ENCODE measurements around the gene TMEM106C.

Gene TMEM106C

DNA sequence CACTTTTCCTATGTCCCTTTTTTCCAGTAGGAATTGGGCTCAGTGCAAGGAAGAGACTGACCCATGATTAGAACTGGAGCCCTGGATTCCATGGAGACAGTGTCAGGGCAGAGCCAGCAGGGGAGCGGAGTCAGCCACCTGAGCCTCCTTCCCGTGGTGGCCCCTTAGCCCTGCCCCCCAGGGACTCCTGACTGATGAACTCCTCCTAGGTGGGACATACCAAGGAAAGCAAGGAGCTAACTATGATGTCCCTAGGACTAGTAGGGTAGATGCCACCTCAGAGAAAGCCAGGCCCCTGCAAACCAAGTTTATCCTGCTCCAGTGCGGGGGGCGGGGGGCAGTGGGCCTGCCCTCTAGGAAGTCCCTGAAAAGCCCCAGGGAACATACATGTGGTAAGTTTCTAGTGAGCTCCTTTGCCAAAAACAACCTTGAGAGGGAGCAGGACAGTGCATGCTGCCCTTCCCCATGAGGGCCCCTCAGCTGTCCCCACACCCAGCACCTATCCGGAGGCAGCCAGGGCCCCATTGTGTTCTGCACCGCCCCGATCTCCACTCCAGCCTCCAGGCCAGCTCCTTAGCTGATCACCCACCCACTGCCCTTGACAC is 47.1 kb downstream of the TMEM106C start:
- no peaks in the 10 kb centered on the region for H3K36me3 ChIP-seq (ENCODE audit: insufficient read depth, low read length)
- TF ChIP-seq, protein P1, sequence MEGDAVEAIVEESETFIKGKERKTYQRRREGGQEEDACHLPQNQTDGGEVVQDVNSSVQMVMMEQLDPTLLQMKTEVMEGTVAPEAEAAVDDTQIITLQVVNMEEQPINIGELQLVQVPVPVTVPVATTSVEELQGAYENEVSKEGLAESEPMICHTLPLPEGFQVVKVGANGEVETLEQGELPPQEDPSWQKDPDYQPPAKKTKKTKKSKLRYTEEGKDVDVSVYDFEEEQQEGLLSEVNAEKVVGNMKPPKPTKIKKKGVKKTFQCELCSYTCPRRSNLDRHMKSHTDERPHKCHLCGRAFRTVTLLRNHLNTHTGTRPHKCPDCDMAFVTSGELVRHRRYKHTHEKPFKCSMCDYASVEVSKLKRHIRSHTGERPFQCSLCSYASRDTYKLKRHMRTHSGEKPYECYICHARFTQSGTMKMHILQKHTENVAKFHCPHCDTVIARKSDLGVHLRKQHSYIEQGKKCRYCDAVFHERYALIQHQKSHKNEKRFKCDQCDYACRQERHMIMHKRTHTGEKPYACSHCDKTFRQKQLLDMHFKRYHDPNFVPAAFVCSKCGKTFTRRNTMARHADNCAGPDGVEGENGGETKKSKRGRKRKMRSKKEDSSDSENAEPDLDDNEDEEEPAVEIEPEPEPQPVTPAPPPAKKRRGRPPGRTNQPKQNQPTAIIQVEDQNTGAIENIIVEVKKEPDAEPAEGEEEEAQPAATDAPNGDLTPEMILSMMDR (conservative IDR thresholded peaks at IDR 0.05; ENCODE audit: low read length): no peak
- no peak for TF ChIP-seq EZH2phosphoT487 (IDR thresholded peaks at IDR 0.05; ENCODE audit: borderline replicate concordance)
- H3K27me3 ChIP-seq (ENCODE audit: insufficient read depth, low read length, poor library complexity, severe bottlenecking): no peaks in the 10 kb centered on the region
- H3K4me3 ChIP-seq (ENCODE audit: low read length, poor library complexity, severe bottlenecking): no peak overlapping the region
- no peak overlapping the region for H3K4me2 ChIP-seq (ENCODE audit: low read depth, low read length, poor library complexity, severe bottlenecking)
- H3K79me2 ChIP-seq (ENCODE audit: insufficient read depth, low read length): no peaks in the 10 kb centered on the region
- no peak overlapping the region for H2AFZ ChIP-seq (ENCODE audit: low read length)
- peaks cover 3% of the 10 kb centered on the region for H3K4me1 ChIP-seq (ENCODE audit: insufficient read depth, low read length, poor library complexity, severe bottlenecking)
- no peak overlapping the region for H3K9ac ChIP-seq (ENCODE audit: low read depth, low read length, poor library complexity, severe bottlenecking)
- H3K9me2 ChIP-seq (replicated peaks; ENCODE audit: low read depth, low read length): no peaks in the 10 kb centered on the region
- H3F3A ChIP-seq (ENCODE audit: low read depth): no peaks in the 10 kb centered on the region
- H4K20me1 ChIP-seq (ENCODE audit: insufficient read depth, low read length, poor library complexity, severe bottlenecking): no peaks in the 10 kb centered on the region
- H3K9me3 ChIP-seq (ENCODE audit: insufficient read depth, low read depth, low read length): no peaks in the 10 kb centered on the region

DNA sequence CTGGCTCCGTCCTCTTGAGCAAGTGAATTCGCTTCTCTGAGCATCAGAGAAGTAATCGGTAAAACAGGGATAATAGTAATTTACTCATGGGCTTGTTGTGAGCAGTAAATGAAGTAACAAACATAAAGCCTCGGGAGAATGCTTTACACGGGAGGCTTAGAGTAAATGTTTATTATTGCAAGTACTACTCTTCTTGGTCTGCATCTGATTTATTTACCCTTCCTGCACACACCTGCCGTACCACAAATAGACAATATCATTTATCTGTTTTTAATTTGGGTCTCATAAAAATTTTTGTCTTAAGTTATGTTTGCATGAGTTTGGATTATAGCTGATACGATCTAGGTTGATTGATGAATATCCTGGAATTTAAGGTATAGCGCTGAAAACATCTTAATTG is 48.7 kb downstream of the TMEM106C start:
- Histone ChIP-seq H3K4me3 (ENCODE audit: low read length, poor library complexity, severe bottlenecking) (no peak overlapping the region), H3K4me1 (ENCODE audit: insufficient read depth, low read length, poor library complexity, severe bottlenecking) (no peaks in the 10 kb centered on the region), H3K9ac (ENCODE audit: low read depth, low read length, poor library complexity, severe bottlenecking) (no peak overlapping the region), H3K36me3 (ENCODE audit: insufficient read depth, low read length) (no peaks in the 10 kb centered on the region), H3F3A (ENCODE audit: low read depth) (no peaks in the 10 kb centered on the region), H3K79me2 (ENCODE audit: insufficient read depth, low read length) (no peaks in the 10 kb centered on the region), H3K4me2 (ENCODE audit: low read depth, low read length, poor library complexity, severe bottlenecking) (no peak overlapping the region), H3K9me2 (replicated peaks; ENCODE audit: low read depth, low read length) (no peaks in the 10 kb centered on the region), H4K20me1 (ENCODE audit: insufficient read depth, low read length, poor library complexity, severe bottlenecking) (no peaks in the 10 kb centered on the region), H3K9me3 (ENCODE audit: insufficient read depth, low read depth, low read length) (no peaks in the 10 kb centered on the region), H2AFZ (ENCODE audit: low read length) (no peak overlapping the region), H3K27me3 (ENCODE audit: insufficient read depth, low read length, poor library complexity, severe bottlenecking) (no peaks in the 10 kb centered on the region)
- no peak for TF ChIP-seq EZH2phosphoT487 (IDR thresholded peaks at IDR 0.05; ENCODE audit: borderline replicate concordance)
- TF ChIP-seq, protein P1 (conservative IDR thresholded peaks at IDR 0.05; ENCODE audit: low read length): no peak

DNA sequence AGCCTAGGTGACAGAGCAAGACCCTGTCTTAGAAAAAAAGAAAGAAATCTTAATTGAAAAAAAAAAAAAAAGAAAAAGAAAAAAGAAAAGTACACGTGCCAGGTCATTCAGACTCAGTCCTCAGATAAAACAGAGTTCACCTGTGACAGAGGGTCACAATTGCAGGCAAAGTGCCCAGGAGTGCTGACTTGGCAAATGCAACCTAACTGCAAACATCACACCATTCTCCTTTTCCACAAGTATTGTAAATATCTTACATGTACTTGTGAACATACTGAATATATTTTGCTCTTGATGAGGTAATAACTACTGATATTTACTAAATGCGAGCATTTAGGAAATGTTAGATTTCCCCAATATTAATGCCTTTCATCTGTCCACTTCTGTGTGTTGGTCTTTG is 49.9 kb downstream of the TMEM106C start:
- H3K4me1 ChIP-seq (ENCODE audit: insufficient read depth, low read length, poor library complexity, severe bottlenecking): no peaks in the 10 kb centered on the region
- no peaks in the 10 kb centered on the region for H3K9me3 ChIP-seq (ENCODE audit: insufficient read depth, low read depth, low read length)
- no peak overlapping the region for H3K9ac ChIP-seq (ENCODE audit: low read depth, low read length, poor library complexity, severe bottlenecking)
- H3K36me3 ChIP-seq (ENCODE audit: insufficient read depth, low read length): no peaks in the 10 kb centered on the region
- TF ChIP-seq EZH2phosphoT487 (IDR thresholded peaks at IDR 0.05; ENCODE audit: borderline replicate concordance): no peak
- TF ChIP-seq, protein P1 (conservative IDR thresholded peaks at IDR 0.05; ENCODE audit: low read length): no peak
- no peaks in the 10 kb centered on the region for H3K9me2 ChIP-seq (replicated peaks; ENCODE audit: low read depth, low read length)
- no peak overlapping the region for H3K4me3 ChIP-seq (ENCODE audit: low read length, poor library complexity, severe bottlenecking)
- H4K20me1 ChIP-seq (ENCODE audit: insufficient read depth, low read length, poor library complexity, severe bottlenecking): no peaks in the 10 kb centered on the region
- H3K27me3 ChIP-seq (ENCODE audit: insufficient read depth, low read length, poor library complexity, severe bottlenecking): no peaks in the 10 kb centered on the region
- no peak overlapping the region for H3K4me2 ChIP-seq (ENCODE audit: low read depth, low read length, poor library complexity, severe bottlenecking)
- no peaks in the 10 kb centered on the region for H3K79me2 ChIP-seq (ENCODE audit: insufficient read depth, low read length)
- H3F3A ChIP-seq (ENCODE audit: low read depth): no peaks in the 10 kb centered on the region
- H2AFZ ChIP-seq (ENCODE audit: low read length): no peak overlapping the region
